SHP77 treated with DMSO at 0.1 percent for 48 hours (cell line): Measurements from ENCODE around the gene BUD23.
"Not testable (repeated sequence)": the region's sequence is repeated elsewhere in the genome, so short reads cannot be mapped to it uniquely, and the experiment has no call there.

Experiments
- DNase-seq: peaks from one replicate; lab custom pipeline; 2025; lab: John Stamatoyannopoulos, UW

Gene BUD23

GRCh38 chr7:73719806-73720169, 36.4 kb downstream of the BUD23 start:
- no peak for DNase-seq

GRCh38 chr7:73720443-73720842, 37.0 kb downstream of the BUD23 start:
- not testable (repeated sequence) for DNase-seq

GRCh38 chr7:73721377-73721817, 38.0 kb downstream of the BUD23 start:
- DNase-seq: no peak

GRCh38 chr7:73722182-73722581, 38.8 kb downstream of the BUD23 start:
- DNase-seq: not testable (repeated sequence)

- DNase-seq: no peak
Measured at GRCh38 chr7:73722785-73723184, 39.4 kb downstream of the BUD23 start.

- DNase-seq: no peak
Measured at GRCh38 chr7:73723813-73724212, 40.4 kb downstream of the BUD23 start.

- DNase-seq: no peak
Measured at GRCh38 chr7:73726083-73726466, 42.7 kb downstream of the BUD23 start.

GRCh38 chr7:73727952-73728351, 44.6 kb downstream of the BUD23 start:
- DNase-seq: no peak

- DNase-seq: no peak
Measured at GRCh38 chr7:73728551-73728950, 45.2 kb downstream of the BUD23 start.

GRCh38 chr7:73730485-73730884, 47.1 kb downstream of the BUD23 start:
- no peak for DNase-seq

- DNase-seq: no peak
Measured at GRCh38 chr7:73732397-73732796, 49.0 kb downstream of the BUD23 start.

GRCh38 chr7:73734619-73735527, 51.5 kb downstream of the BUD23 start:
- peak; percentile 69 for DNase-seq

GRCh38 chr7:73735528-73735905, 52.1 kb downstream of the BUD23 start:
- no peak for DNase-seq

- DNase-seq: no peak
Measured at GRCh38 chr7:73736885-73737284, 53.5 kb downstream of the BUD23 start.

GRCh38 chr7:73737491-73738219, 54.3 kb downstream of the BUD23 start:
- DNase-seq: no peak

GRCh38 chr7:73738220-73738611, 54.8 kb downstream of the BUD23 start:
- DNase-seq: no peak

GRCh38 chr7:73738612-73739386, 55.4 kb downstream of the BUD23 start, which contains the start of gene ABHD11:
Gene ABHD11, minus strand, starts transcription at chr7:73738802. Its CDS starts 32 bp downstream, at chr7:73738770.
- peak; percentile 89 for DNase-seq

- DNase-seq: no peak
Measured at GRCh38 chr7:73739387-73739767, 56.0 kb downstream of the BUD23 start.

GRCh38 chr7:73740212-73740611, 56.8 kb downstream of the BUD23 start:
- no peak for DNase-seq

GRCh38 chr7:73740771-73741170, 57.4 kb downstream of the BUD23 start:
- DNase-seq: no peak

- no peak for DNase-seq
Measured at GRCh38 chr7:73741600-73741999, 58.2 kb downstream of the BUD23 start.

GRCh38 chr7:73742338-73742752, 58.9 kb downstream of the BUD23 start:
- no peak for DNase-seq
